GM18520 (cell line): ENCODE data around the gene SEPTIN8.
"Not testable (repeated sequence)": the region's sequence is repeated elsewhere in the genome, so short reads cannot be mapped to it uniquely, and the experiment has no call there.

Experiments
- ATAC-seq: cut with Tn5 transposase; IDR thresholded peaks from one replicate; pipeline ENCODE4 v1.9.1; 2021; ENCODE audit not compliant: unreplicated experiment

SEPTIN8 gene

GRCh38 chr5:132812781-132813598, 36.0 kb upstream of the SEPTIN8 start, which contains the start of gene SOWAHA:
Gene SOWAHA (plus strand): TSS chr5:132813302. CDS start chr5:132813622, 320 bp downstream.
- no peak for ATAC-seq

GRCh38 chr5:132812123-132812765, 35.2 kb upstream of the SEPTIN8 start:
- ATAC-seq = no peak

- ATAC-seq = no peak
Observed at GRCh38 chr5:132810605-132811004, 33.6 kb upstream of the SEPTIN8 start.

DNA sequence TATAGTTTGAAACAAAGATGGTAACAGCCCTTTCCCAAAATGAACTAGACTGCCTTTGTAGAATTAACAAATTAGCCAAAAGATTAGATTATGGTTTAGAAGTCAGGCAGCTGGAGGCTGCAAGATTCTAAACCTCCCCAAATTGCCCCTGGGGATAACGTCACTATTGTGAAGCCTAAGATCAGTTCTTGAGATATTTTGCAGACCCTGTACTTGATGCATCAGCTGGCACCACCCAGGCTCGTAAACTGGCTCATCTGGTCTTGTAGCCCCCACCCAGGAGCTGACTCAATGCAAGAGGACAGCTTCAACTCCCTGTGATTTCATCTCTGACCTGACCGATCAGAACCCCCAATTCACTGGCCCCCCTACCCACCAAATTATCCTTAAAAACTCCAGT, 31.8 kb upstream of the SEPTIN8 start:
- ATAC-seq = no peak

GRCh38 chr5:132808448-132808847, 31.4 kb upstream of the SEPTIN8 start:
- no peak for ATAC-seq

DNA sequence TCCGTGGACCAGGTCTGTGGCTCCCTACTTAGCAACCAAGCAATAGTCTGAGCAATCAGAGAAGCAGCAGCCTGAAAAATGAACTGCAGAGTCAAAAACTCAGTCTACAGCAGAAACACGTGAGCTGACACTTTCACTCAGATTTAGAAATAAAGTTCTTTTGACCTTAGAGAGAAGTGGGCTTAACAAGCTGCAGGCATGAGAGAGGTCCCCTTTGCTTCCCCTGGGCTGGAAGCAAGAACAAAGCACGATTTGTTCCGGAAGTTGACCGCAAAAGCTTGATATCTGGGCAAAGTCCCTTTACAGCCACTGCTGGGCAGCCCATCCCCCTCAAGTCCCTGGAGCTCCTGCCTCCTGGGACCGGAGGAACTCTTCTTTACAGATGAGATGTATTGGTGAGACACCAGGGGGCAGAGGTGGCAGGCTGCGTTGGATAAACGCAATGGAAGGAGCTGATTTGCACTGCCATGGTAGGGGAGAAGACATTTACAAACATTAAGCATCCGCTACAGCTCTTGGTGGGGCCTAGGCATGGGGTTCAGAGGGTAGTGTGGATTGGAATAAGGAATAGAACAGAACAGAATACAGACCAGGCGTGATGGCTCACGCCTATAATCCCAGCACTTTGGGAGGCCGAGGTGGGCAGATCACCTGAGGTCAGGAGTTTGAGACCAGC, 30.3 kb upstream of the SEPTIN8 start:
- no peak for ATAC-seq

DNA sequence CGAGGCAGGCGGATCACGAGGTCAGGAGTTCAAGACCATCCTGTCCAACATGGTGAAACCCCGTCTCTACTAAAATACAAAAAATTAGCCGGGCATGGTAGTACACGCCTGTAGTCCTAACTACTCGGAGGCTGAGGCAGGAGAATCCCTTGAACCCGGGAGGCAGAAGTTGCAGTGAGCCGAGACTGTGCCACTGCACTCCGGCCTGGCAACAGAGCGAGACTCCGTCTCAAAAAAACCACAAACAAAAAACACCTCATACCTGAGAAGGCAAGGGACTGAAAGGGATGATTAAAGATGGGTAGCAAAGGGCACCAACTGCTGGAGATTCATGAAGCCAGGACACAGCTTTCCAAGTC, 29.7 kb upstream of the SEPTIN8 start:
- not testable (repeated sequence) for ATAC-seq

DNA sequence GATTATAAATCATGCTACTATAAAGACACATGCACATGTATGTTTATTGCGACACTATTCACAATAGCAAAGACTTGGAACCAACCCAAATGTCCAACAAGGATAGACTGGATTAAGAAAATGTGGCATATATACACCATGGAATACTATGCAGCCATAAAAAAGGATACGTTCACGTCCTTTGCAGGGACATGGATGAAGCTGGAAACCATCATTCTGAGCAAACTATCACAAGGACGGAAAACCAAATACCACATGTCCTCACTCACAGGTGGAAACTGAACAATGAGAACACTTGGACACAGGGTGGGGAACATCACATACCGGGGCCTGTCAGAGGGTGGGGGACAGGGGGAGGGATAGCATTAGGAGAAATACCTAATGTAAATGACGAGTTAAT, 28.8 kb upstream of the SEPTIN8 start:
- ATAC-seq = not testable (repeated sequence)

- ATAC-seq = not testable (repeated sequence)
Observed at GRCh38 chr5:132804219-132804618, 27.2 kb upstream of the SEPTIN8 start.

- ATAC-seq = not testable (repeated sequence)
Observed at GRCh38 chr5:132802685-132803066, 25.6 kb upstream of the SEPTIN8 start.

GRCh38 chr5:132802044-132802684, 25.1 kb upstream of the SEPTIN8 start:
- no peak for ATAC-seq

GRCh38 chr5:132800545-132800944, 23.5 kb upstream of the SEPTIN8 start:
- ATAC-seq = no peak

- ATAC-seq = no peak
Observed at GRCh38 chr5:132799392-132799791, 22.4 kb upstream of the SEPTIN8 start.

GRCh38 chr5:132797651-132798050, 20.6 kb upstream of the SEPTIN8 start:
- no peak for ATAC-seq

GRCh38 chr5:132791026-132791425, 14.0 kb upstream of the SEPTIN8 start:
- no peak for ATAC-seq

- ATAC-seq = no peak
Observed at GRCh38 chr5:132790201-132790865, 13.3 kb upstream of the SEPTIN8 start.

- ATAC-seq = no peak
Observed at GRCh38 chr5:132788990-132789886, 12.2 kb upstream of the SEPTIN8 start.

- ATAC-seq = no peak
Observed at GRCh38 chr5:132788508-132788907, 11.5 kb upstream of the SEPTIN8 start.

DNA sequence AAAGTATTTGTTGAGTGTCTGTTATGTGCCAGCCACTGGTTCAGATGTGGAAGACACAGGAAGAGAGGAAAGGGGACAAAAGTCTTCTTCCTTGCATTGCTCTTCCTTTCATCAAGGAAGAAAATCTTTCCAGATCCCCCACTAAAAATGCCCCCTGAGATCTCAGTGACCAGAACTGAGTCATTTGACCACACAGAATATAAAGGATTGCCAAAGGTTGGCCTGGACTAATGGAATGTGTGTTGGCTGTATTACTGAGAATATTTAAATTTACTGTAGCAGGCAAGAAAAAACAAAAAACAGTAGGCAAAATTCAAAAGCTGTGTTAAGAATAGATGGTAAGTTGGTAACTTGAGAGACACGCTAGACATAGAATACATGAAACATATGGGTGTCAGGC, 10.0 kb upstream of the SEPTIN8 start:
- ATAC-seq = no peak

DNA sequence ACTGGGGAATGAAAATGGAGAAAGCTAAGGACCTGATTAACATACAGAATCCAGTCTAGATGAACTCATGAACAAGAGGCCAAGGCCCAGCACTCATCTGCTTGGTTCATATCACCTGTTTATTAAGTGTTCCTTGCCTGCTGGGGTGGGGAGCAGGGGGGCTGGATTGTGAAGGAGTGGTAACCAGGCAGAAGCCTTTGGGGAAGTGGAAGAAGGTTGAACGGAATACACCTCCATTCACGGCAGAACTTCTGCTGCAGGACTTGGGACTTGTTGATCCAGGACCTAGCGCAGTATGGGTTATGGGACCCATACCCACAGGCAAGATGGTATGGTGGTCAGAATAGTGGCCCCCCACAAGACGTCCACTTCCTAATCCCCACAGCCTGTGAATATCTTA, 8.8 kb upstream of the SEPTIN8 start:
- no peak for ATAC-seq
